ENCODE measurements around the gene RAD54L. TPM values are rescaled to one million over a fixed set of nuclear protein-coding genes. Genes with fewer than 3 reads are reported as not detected.

RAD54L gene
- total and polyA plus RNA-seq, 2 of the 4 experiments (the other 2 are of a cell fraction): 4.8 to 10.6 TPM

DNA sequence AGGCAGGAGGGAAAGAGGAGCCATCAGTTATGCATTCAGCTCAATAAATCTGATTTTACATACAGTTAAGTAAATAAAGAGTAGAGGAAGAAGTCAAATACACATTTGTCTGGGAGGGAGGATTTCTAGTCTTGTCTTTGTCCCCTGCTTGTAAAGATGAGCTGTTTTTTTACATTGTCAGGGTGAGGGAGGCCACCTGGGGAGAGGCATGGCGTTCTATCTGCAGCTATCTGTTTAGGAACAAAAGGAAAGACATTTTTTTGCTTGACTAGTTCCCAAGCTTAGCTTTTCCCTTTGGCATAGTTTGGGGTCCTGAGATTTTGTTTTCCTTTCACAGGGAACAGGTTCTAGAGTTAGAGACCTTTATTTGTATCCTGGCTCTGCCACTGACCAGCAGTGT is 14.9 kb downstream of the RAD54L start:
- no peak overlapping the region for H3K23ac ChIP-seq (ENCODE audit: low read depth, low read length)
- H3K9ac ChIP-seq (ENCODE audit: low read depth, low read length): no peak overlapping the region
- H2AK9ac ChIP-seq (replicated peaks; ENCODE audit: low read depth, low read length, poor library complexity): no peak overlapping the region
- no CpG with 5 or more reads among the region's 1 CpG for WGBS, 2 experiments (ENCODE audit: extremely low coverage in 2 of 2, insufficient read length in 1 of 2)
- peaks cover 0 to 7% of the 10 kb centered on the region in 2 experiments; a peak in 2 of 4 replicates for H3K79me1 ChIP-seq (ENCODE audit: low read depth in 1 of 2, low read length in 2 of 2)
- H2AFZ ChIP-seq (replicated peaks; ENCODE audit: low read length, poor library complexity): no peak overlapping the region
- no peak overlapping the region for H2AK5ac ChIP-seq (ENCODE audit: low read depth, low read length)
- ChIA-PET CTCF (no interaction called here), POLR2A (ENCODE audit: unreplicated experiment) (no interaction called here)
- TF ChIP-seq, protein P1, sequence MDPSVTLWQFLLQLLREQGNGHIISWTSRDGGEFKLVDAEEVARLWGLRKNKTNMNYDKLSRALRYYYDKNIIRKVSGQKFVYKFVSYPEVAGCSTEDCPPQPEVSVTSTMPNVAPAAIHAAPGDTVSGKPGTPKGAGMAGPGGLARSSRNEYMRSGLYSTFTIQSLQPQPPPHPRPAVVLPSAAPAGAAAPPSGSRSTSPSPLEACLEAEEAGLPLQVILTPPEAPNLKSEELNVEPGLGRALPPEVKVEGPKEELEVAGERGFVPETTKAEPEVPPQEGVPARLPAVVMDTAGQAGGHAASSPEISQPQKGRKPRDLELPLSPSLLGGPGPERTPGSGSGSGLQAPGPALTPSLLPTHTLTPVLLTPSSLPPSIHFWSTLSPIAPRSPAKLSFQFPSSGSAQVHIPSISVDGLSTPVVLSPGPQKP (IDR thresholded peaks at IDR 0.05; ENCODE audit: borderline replicate concordance, low read depth, low read length): no peak
- TF ChIP-seq RAD21 (IDR thresholded peaks at IDR 0.05; ENCODE audit: low read length) (no peak), POLR2A (IDR thresholded peaks at IDR 0.05; ENCODE audit: low read depth, low read length) (no peak), FOS (IDR thresholded peaks at IDR 0.05; ENCODE audit: low read depth, low read length) (no peak), MXI1 (IDR thresholded peaks at IDR 0.05; ENCODE audit: borderline replicate concordance, low read depth, low read length) (no peak), RCOR1 (IDR thresholded peaks at IDR 0.05; ENCODE audit: insufficient replicate concordance, low read length) (no peak), MAZ (IDR thresholded peaks at IDR 0.05; ENCODE audit: borderline replicate concordance, low read depth, low read length) (no peak), RFX5 (IDR thresholded peaks at IDR 0.05; ENCODE audit: low read depth, low read length) (no peak), BHLHE40 (IDR thresholded peaks at IDR 0.05; ENCODE audit: low read depth, low read length) (no peak), CHD1 (IDR thresholded peaks at IDR 0.05; ENCODE audit: low read depth, low read length) (no peak), SMC3 (IDR thresholded peaks at IDR 0.05; ENCODE audit: low read depth, low read length) (no peak), CEBPB (IDR thresholded peaks at IDR 0.05; ENCODE audit: low read depth, low read length) (no peak), MAFK (IDR thresholded peaks at IDR 0.05; ENCODE audit: low read depth, low read length) (no peak), NFE2L2 (IDR thresholded peaks at IDR 0.05; ENCODE audit: low read depth, low read length) (no peak)
- TF ChIP-seq, protein P2, sequence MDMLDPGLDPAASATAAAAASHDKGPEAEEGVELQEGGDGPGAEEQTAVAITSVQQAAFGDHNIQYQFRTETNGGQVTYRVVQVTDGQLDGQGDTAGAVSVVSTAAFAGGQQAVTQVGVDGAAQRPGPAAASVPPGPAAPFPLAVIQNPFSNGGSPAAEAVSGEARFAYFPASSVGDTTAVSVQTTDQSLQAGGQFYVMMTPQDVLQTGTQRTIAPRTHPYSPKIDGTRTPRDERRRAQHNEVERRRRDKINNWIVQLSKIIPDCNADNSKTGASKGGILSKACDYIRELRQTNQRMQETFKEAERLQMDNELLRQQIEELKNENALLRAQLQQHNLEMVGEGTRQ (IDR thresholded peaks at IDR 0.05; ENCODE audit: low read depth, low read length): no peak
- TF ChIP-seq, protein P3, sequence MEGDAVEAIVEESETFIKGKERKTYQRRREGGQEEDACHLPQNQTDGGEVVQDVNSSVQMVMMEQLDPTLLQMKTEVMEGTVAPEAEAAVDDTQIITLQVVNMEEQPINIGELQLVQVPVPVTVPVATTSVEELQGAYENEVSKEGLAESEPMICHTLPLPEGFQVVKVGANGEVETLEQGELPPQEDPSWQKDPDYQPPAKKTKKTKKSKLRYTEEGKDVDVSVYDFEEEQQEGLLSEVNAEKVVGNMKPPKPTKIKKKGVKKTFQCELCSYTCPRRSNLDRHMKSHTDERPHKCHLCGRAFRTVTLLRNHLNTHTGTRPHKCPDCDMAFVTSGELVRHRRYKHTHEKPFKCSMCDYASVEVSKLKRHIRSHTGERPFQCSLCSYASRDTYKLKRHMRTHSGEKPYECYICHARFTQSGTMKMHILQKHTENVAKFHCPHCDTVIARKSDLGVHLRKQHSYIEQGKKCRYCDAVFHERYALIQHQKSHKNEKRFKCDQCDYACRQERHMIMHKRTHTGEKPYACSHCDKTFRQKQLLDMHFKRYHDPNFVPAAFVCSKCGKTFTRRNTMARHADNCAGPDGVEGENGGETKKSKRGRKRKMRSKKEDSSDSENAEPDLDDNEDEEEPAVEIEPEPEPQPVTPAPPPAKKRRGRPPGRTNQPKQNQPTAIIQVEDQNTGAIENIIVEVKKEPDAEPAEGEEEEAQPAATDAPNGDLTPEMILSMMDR (conservative IDR thresholded peaks at IDR 0.05; ENCODE audit: low read depth, low read length): no peak
- H4K8ac ChIP-seq (ENCODE audit: low read depth in 2 of 2, low read length in 2 of 2): no peak overlapping the region
- H3K18ac ChIP-seq (ENCODE audit: low read depth, low read length): no peak overlapping the region
- no peak overlapping the region for H4K91ac ChIP-seq (ENCODE audit: insufficient read depth, low read depth, low read length)
- no peaks in the 10 kb centered on the region for H3K4me1 ChIP-seq (ENCODE audit: control insufficient read depth, insufficient read depth, low read length)
- intact Hi-C loops (cut with micrococcal nuclease): no loop called here
- no peaks in the 10 kb centered on the region for H3K27me3 ChIP-seq (ENCODE audit: control insufficient read depth, insufficient read depth, low read length)
- DNase-seq (no peak), ATAC-seq (ENCODE audit: low read depth) (no peak)
- H3K36me3 ChIP-seq (ENCODE audit: control insufficient read depth, insufficient read depth, low read length): peaks cover 17% of the 10 kb centered on the region
- H3K27ac ChIP-seq (ENCODE audit: insufficient read depth, low read length): no peak overlapping the region
- in situ Hi-C loops (cut with MboI; ENCODE audit: low sequenced_read_pairs): no loop called here
- H3K4ac ChIP-seq (ENCODE audit: low read depth, low read length): no peak overlapping the region
- dilution Hi-C loops (cut with HindIII; ENCODE audit: low sequenced_read_pairs, unreplicated experiment): no loop called here
- H2BK20ac ChIP-seq (ENCODE audit: low read depth, low read length): no peak overlapping the region
- no peak overlapping the region for H2BK5ac ChIP-seq (ENCODE audit: low read depth, low read length, poor library complexity, severe bottlenecking)
- H3K4me2 ChIP-seq (ENCODE audit: low read depth, low read length): no peak overlapping the region
- H2BK15ac ChIP-seq (ENCODE audit: low read depth, low read length): no peak overlapping the region
- H3K9me3 ChIP-seq (ENCODE audit: control insufficient read depth, insufficient read depth, low read length): no peaks in the 10 kb centered on the region
- H3K14ac ChIP-seq (replicated peaks; ENCODE audit: low read depth, low read length): no peak overlapping the region
- no TSS peak for BruUV-seq (replicated peaks)
- H4K5ac ChIP-seq (ENCODE audit: low read depth, low read length): no peak overlapping the region
- H3K56ac ChIP-seq (ENCODE audit: extremely low read depth, insufficient read depth, low read length): no peak overlapping the region
- H2BK120ac ChIP-seq (ENCODE audit: low read depth, low read length): no peak overlapping the region
- H4K20me1 ChIP-seq (ENCODE audit: insufficient read depth, low read length): no peaks in the 10 kb centered on the region; the same call in 1 of the 2 replicates
- peaks cover 6% of the 10 kb centered on the region for H3K9me1 ChIP-seq (ENCODE audit: insufficient read depth, low read length)
- H3K4me3 ChIP-seq (ENCODE audit: insufficient read depth, low read depth, low read length): no peak overlapping the region
